AG20443 (cell line): ENCODE measurements around the gene LDLRAD4.

ENCODE experiments used
- DNase-seq: peaks from one replicate; pipeline ENCODE4 v3.0.0; 2012; ENCODE audit warnings: low spot score, mixed read lengths

LDLRAD4 gene

GRCh38 chr18:13633700-13634099 is 415.1 kb downstream of the LDLRAD4 start:
- no peak for DNase-seq

GRCh38 chr18:13635046-13635445 is 416.5 kb downstream of the LDLRAD4 start:
- no peak for DNase-seq

GRCh38 chr18:13638719-13639595 is 420.4 kb downstream of the LDLRAD4 start:
- DNase-seq = no peak

- no peak for DNase-seq
These were observed 421.8 kb downstream of the LDLRAD4 start for GRCh38 chr18:13640266-13640860.

- DNase-seq = no peak
These were observed 423.2 kb downstream of the LDLRAD4 start for GRCh38 chr18:13641551-13642439.

GRCh38 chr18:13642440-13642827 is 423.9 kb downstream of the LDLRAD4 start:
- no peak for DNase-seq

GRCh38 chr18:13643261-13643751 is 424.7 kb downstream of the LDLRAD4 start:
- no peak for DNase-seq

- DNase-seq = no peak
These were observed 426.5 kb downstream of the LDLRAD4 start for GRCh38 chr18:13645093-13645492.

GRCh38 chr18:13646633-13647032 is 428.1 kb downstream of the LDLRAD4 start:
- DNase-seq = no peak

- DNase-seq = no peak
These were observed 429.2 kb downstream of the LDLRAD4 start for GRCh38 chr18:13647761-13648160.

GRCh38 chr18:13649397-13650390 is 431.1 kb downstream of the LDLRAD4 start:
- DNase-seq = no peak

- DNase-seq = peak; percentile 44
These were observed 435.3 kb downstream of the LDLRAD4 start for GRCh38 chr18:13653746-13654433.

GRCh38 chr18:13657974-13658373 is 439.4 kb downstream of the LDLRAD4 start:
- DNase-seq = no peak

GRCh38 chr18:13658436-13659204 is 440.1 kb downstream of the LDLRAD4 start:
- DNase-seq = no peak

GRCh38 chr18:13660510-13660909 is 441.9 kb downstream of the LDLRAD4 start:
- no peak for DNase-seq

- no peak for DNase-seq
These were observed 442.7 kb downstream of the LDLRAD4 start for GRCh38 chr18:13661051-13661778.

- no peak for DNase-seq
These were observed 443.3 kb downstream of the LDLRAD4 start for GRCh38 chr18:13661779-13662256.

- DNase-seq = no peak
These were observed 454.1 kb downstream of the LDLRAD4 start for GRCh38 chr18:13672657-13673056.

GRCh38 chr18:13676471-13676870 is 457.9 kb downstream of the LDLRAD4 start:
- DNase-seq = no peak
